Renal pelvis (tissue), 4 donors: Measurements from ENCODE around the gene HOXC12. TPM values are rescaled to one million over a fixed set of nuclear protein-coding genes. Genes with fewer than 3 reads are reported as not detected.
A peak's percentile ranks its signal among the peaks of the same experiment; 100 is the strongest.

Experiments used
- DNase-seq: peaks from one replicate; pipeline ENCODE4 v3.0.0-alpha.2; 2013
- polyA plus RNA-seq, 3 donors: library from polyadenylated mRNA; unstranded; fragments of 120-200 nt; gene quantifications; one replicate each; pipeline ENCODE4 v1.2.1, GENCODE V29; 2013; ENCODE audit not compliant: insufficient read length in 3 of 3

The HOXC12 gene
- polyA plus RNA-seq, 3 donors: not detected

GRCh38 chr12:53996240-53997203 lies 41.8 kb downstream of the HOXC12 start:
- no peak for DNase-seq

GRCh38 chr12:53997204-53998109 lies 42.8 kb downstream of the HOXC12 start:
- no peak for DNase-seq

GRCh38 chr12:53998110-53998899 lies 43.6 kb downstream of the HOXC12 start:
- DNase-seq: no peak

GRCh38 chr12:53998900-53999236 lies 44.2 kb downstream of the HOXC12 start:
- DNase-seq: no peak

- peak; percentile 88 for DNase-seq
Observed at GRCh38 chr12:53999559-54000115, 44.9 kb downstream of the HOXC12 start.

GRCh38 chr12:54000116-54001114 lies 45.7 kb downstream of the HOXC12 start, which contains the start of gene HOXC9:
TSS of gene HOXC9 (plus strand) at chr12:54000161. CDS start at chr12:54000189, 28 bp downstream.
- DNase-seq: no peak

- DNase-seq: no peak
Observed at GRCh38 chr12:54001283-54002187, 46.8 kb downstream of the HOXC12 start.

- no peak for DNase-seq
Observed at GRCh38 chr12:54002278-54002914, 47.7 kb downstream of the HOXC12 start.

GRCh38 chr12:54002915-54003389 lies 48.2 kb downstream of the HOXC12 start:
- DNase-seq: no peak

GRCh38 chr12:54003625-54004024 lies 48.9 kb downstream of the HOXC12 start:
- DNase-seq: no peak

- DNase-seq: no peak
Observed at GRCh38 chr12:54004063-54004840, 49.5 kb downstream of the HOXC12 start.

- no peak for DNase-seq
Observed at GRCh38 chr12:54004841-54005530, 50.3 kb downstream of the HOXC12 start.

- no peak for DNase-seq
Observed at GRCh38 chr12:54005531-54005852, 50.8 kb downstream of the HOXC12 start.

- peak; percentile 93 for DNase-seq
Observed at GRCh38 chr12:54005853-54006558, 51.3 kb downstream of the HOXC12 start.

GRCh38 chr12:54006559-54007220 lies 52.0 kb downstream of the HOXC12 start:
- no peak for DNase-seq
